ENCODE data around the gene RBM46.
"Not testable (repeated sequence)": the region's sequence is repeated elsewhere in the genome, so short reads cannot be mapped to it uniquely, and the experiment has no call there.

The RBM46 gene

DNA sequence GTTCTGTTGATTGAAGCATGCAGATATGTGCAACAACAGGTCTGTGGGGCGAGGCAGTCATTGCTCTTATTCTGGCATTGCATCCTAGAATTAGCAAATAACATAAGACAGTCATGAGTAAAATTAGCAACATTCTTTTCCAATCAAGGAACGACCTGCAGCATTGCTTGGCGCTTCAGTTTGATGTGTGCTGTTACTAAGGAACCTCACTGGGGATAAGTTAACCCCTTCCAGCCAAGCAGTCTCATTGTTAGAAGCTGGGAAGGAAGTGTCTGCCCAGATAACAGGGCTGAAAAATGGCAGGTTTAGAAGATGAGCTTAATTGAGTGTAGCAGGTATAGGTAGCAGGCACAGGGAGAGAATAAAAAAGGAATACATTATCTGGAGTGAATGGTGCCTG, 55.4 kb downstream of the RBM46 start:
- DNase-seq, result no peak

- DNase-seq, result no peak
Observed at GRCh38 chr4:154838155-154838554, 57.1 kb downstream of the RBM46 start.

GRCh38 chr4:154838694-154839093, 57.6 kb downstream of the RBM46 start:
- no peak for DNase-seq

DNA sequence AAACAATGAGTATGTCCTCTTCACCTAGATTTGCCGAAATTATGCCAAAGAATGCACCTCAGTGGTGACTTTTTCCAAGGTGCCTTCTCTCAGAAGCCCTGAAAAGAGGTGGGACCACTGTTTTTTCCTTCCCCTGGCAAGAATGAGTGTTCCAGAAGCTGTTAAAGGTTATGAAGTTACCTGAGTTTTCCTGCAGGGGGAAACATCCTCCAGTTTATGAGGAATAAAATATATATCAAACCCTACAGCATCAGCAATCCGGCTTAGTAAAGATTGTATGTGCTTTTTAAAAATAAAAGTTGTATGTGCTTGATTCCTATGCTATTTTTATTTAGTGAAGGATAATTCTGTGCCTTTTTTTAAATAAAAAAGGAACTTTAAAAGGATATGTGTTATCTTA, 73.3 kb downstream of the RBM46 start:
- DNase-seq, result no peak

GRCh38 chr4:154858166-154858565, 77.1 kb downstream of the RBM46 start:
- no peak for DNase-seq

DNA sequence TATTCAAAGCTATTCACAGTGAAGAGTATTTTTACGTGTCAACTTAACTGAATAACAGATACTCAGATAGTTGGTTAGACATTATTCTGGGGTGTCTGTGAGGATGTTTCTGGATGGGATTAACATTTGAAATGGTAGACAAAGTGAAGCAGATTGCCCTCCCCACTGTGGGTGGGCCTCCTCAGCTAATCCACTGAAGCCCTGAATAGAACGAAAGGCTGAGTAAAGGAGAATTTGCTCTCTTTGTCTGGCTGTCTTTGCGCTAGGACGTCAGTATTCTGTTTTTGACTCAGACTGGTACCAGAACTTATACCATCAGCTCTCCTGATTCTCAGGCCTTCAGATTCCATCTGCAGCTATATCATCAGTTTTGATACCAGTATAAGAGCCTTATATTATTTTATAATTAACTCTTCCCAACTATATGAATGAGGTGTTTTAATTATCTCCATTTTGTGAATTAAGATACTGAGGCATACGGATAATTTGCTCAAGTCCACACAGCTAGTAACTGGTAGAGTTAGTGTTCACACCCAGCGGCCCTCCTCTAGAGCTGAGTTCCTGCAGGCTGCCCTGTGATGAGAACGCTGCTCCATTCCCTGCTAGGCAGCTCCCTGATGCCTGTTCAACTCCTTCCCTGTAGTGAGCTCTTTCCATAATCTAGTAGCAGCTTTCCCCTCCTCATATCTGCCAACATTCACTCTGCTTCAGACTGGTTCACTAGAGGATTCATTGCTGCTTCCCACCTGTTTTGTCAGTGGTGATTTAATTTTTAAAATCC, 87.5 kb downstream of the RBM46 start:
- DNase-seq, result no peak

DNA sequence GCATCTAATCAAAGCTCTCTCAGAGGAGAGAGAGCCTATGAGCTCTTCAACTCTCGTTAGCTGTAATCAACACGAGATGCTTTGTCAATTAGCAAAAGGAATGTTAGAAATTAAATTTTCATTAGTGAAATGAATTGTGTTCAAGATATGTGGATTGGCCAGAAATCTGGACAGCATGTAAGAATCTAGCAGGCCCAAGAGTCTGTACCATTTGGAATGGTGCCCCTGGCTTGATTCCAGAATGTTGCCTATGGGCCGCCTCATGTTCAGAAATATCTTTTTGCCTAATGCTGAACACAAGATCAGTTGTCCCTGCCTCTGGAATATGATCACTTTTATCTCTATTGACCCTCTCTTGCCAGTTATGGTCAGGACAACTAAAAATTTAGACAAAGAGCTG, 88.2 kb downstream of the RBM46 start:
- no peak for DNase-seq

DNA sequence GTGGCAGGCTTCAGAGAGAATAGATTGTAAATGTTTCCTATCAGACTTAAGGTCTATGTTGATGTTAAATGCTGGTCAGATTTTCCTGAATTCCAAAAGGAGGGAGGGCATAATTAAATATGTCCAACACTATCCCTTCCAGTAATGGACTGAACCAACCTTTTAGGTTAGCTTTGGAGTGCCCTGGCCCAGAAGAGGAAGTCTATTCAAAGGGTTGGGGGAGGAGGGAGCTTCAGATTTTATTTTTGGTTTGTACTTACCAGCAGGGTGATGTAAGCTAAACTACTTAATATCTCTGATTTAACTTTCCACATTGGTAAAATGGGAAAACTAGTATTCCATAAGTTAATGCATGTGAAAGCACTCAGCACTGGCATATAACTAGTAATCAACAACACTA, 91.1 kb downstream of the RBM46 start:
- no peak for DNase-seq

DNA sequence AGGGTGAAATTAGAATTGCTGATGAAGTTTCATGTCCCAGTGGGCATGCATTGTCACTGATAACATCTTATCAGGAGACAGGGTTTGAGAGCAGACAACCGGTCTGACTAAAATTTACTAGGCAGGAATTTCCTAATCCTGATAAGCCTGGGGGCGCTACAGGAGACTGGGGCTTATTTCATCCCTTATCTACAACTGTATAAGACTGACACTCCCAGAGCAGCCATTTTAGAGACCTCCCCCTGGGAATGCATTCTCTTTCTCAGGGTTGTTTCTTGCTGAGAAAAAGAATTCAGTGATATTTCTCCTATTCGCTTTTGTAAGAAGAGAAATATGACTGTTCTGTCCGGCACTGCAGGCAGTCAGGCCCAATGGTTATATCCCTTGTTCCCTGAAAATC, 93.0 kb downstream of the RBM46 start:
- DNase-seq, result not testable (repeated sequence)

- DNase-seq, result peak; percentile 2
Observed at GRCh38 chr4:154877110-154877760, 96.2 kb downstream of the RBM46 start.
